ENCODE measurements around the gene OR10A3. TPM values are rescaled to one million over a fixed set of nuclear protein-coding genes. Genes with fewer than 3 reads are reported as not detected.

OR10A3 gene
- total RNA-seq, 1 donor from 2014 or later: not detected

DNA sequence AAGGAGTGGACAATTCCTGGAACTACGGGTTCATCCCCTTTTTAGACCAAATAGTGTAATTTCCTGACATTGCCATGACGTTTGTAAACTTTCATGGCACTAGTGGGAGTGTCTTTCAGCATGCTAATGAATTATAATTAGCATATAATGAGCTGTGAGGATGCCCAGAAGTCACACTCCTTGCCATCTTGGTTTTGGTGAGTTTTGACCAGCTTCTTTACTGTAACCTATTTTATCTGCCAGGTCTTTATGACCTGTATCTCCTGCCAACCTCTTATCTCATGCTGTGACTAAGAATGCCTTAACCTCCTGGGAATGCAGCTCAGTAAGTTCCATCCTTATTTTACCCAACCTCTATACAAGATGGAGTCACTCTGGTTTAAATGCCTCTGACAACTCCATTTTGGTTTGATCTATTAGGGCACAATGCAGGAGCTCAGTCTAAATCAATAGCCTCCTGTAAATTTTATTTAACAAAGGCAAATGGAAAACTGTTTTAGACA, 31.2 kb downstream of the OR10A3 start:
- intact Hi-C loops (cut with DNase I): no loop called here

GRCh38 chr11:7909585-7910285, 31.8 kb downstream of the OR10A3 start:
- intact Hi-C loops (cut with DNase I): no loop called here
- H3K9me3 ChIP-seq: no peaks in the 10 kb centered on the region

More for the DNA sequence above, 31.2 kb downstream of the OR10A3 start:
- Histone ChIP-seq H3K4me1 (peaks cover 5 to 12% of the 10 kb centered on the region in 2 donors), H3K27ac (no peak overlapping the region), H3K9me3 (no peaks in the 10 kb centered on the region), H3K36me3 (no peaks in the 10 kb centered on the region), H3K27me3 (no peaks in the 10 kb centered on the region), H3K4me3 (no peak overlapping the region)
- no peak for DNase-seq (ENCODE audit: low spot score in 2 of 2)
- no peak for TF ChIP-seq CTCF (IDR thresholded peaks at IDR 0.05)

DNA sequence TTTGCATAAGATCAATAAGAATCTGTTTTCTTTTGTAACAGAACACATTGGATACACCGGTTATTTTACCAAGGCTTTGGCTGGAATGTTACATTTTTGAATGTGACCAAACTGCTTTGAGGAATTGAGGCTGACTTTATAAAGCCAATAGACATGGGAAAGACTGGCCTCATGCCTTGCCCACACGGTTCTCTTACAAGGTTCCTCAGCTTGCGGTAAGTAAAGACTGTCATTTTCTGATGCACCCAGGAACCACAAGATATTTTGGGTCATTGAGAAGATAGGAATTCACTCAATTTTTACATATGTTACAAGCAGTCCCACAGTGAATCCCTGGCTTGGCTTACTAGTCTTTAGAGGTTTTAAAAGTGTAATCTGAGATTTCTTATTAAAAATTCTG, 34.4 kb downstream of the OR10A3 start:
- H3K4me3 ChIP-seq: no peak overlapping the region
- no peaks in the 10 kb centered on the region for H3K27me3 ChIP-seq
- no peaks in the 10 kb centered on the region for H3K36me3 ChIP-seq
- intact Hi-C loops (cut with DNase I): no loop called here
- no peak for DNase-seq (ENCODE audit: low spot score in 2 of 2)
- peaks cover 5 to 12% of the 10 kb centered on the region in 2 donors for H3K4me1 ChIP-seq
- no peaks in the 10 kb centered on the region for H3K9me3 ChIP-seq
- H3K27ac ChIP-seq: peak overlapping the region in 1 of 2 donors; percentile 60
- no peak for TF ChIP-seq CTCF (IDR thresholded peaks at IDR 0.05)

More at GRCh38 chr11:7909585-7910285, 31.8 kb downstream of the OR10A3 start:
- no peaks in the 10 kb centered on the region for H3K36me3 ChIP-seq
- no peaks in the 10 kb centered on the region for H3K27me3 ChIP-seq
- TF ChIP-seq CTCF (IDR thresholded peaks at IDR 0.05): no peak
- H3K27ac ChIP-seq: no peak overlapping the region
- DNase-seq (ENCODE audit: low spot score in 2 of 2): no peak
- H3K4me1 ChIP-seq: peaks cover 5 to 12% of the 10 kb centered on the region in 2 donors
- H3K4me3 ChIP-seq: no peak overlapping the region

DNA sequence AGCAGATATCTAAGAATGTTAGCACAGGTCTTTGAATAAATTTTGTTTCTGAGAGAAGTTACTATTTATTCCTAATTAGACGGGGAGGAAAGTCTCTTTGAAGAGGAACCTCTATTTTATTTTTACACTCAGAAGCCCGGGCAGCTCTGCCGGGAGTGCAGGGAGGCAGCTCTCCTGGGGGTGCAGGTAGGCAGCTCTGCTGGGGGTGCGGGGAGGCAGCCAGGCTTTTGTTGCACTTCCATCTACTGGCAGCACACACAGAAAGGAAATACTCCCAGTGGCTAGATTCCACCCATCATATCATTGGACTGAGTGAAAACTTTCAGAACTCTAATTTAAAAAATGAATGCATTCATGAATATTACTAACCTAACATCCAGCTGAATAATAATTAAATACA, 35.0 kb downstream of the OR10A3 start:
- Histone ChIP-seq H3K27me3 (no peaks in the 10 kb centered on the region), H3K4me1 (peaks cover 5 to 12% of the 10 kb centered on the region in 2 donors), H3K36me3 (no peaks in the 10 kb centered on the region), H3K27ac (peak overlapping the region; percentile 56 to 60), H3K9me3 (no peaks in the 10 kb centered on the region), H3K4me3 (peak overlapping the region in 1 of 2 donors; percentile 25)
- intact Hi-C loops (cut with DNase I): no loop called here
- DNase-seq (ENCODE audit: low spot score in 2 of 2): no peak
- no peak for TF ChIP-seq CTCF (IDR thresholded peaks at IDR 0.05)

GRCh38 chr11:7905961-7906429, 35.5 kb downstream of the OR10A3 start:
- Histone ChIP-seq H3K27ac (peak overlapping the region; percentile 56 to 60), H3K4me3 (peak overlapping the region in 1 of 2 donors; percentile 25), H3K27me3 (no peaks in the 10 kb centered on the region), H3K4me1 (peaks cover 5 to 12% of the 10 kb centered on the region in 2 donors), H3K9me3 (no peaks in the 10 kb centered on the region), H3K36me3 (no peaks in the 10 kb centered on the region)
- intact Hi-C loops (cut with DNase I): loop anchor here (1.0 kb wide), 1 partner anchor 81 kb away; the partner anchor contains the start of gene EIF3F
- no peak for TF ChIP-seq CTCF (IDR thresholded peaks at IDR 0.05)
- peak in 1 of 2 donors; percentile 60 for DNase-seq (ENCODE audit: low spot score in 2 of 2)
